Measurements from ENCODE around the gene ITCH. TPM values are rescaled to one million over a fixed set of nuclear protein-coding genes. Genes with fewer than 3 reads are reported as not detected.

The ITCH gene
- total and polyA plus RNA-seq, 2 of the 8 experiments (the other 6 are each of a cell fraction or from before 2014, with no cell fraction given): 3.9 to 45.2 TPM

GRCh38 chr20:34472246-34472925 lies 109.3 kb downstream of the ITCH start (continued):
- TF ChIP-seq MAX (IDR thresholded peaks at IDR 0.05): no peak
